ENCODE measurements around the gene MYO1D.

DNA sequence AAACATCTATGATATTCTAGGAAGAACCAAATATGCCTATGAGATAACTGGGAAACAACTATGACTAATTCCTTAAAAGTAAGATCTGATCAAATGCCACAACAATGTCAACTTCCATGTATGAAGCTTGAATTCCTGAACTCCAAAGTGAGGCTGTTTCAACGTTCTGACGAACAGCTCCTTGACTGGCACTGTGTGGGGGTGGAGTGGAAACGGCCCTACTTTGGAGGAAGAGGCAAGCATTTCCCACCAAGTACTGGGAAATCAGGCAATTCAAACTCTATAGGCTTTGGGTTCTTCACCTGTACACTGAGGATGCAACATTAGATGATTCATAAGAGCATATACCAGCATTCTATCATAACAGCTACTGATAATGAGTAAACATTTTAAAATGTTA is 203.0 kb downstream of the MYO1D start:
- TF ChIP-seq, protein P1, sequence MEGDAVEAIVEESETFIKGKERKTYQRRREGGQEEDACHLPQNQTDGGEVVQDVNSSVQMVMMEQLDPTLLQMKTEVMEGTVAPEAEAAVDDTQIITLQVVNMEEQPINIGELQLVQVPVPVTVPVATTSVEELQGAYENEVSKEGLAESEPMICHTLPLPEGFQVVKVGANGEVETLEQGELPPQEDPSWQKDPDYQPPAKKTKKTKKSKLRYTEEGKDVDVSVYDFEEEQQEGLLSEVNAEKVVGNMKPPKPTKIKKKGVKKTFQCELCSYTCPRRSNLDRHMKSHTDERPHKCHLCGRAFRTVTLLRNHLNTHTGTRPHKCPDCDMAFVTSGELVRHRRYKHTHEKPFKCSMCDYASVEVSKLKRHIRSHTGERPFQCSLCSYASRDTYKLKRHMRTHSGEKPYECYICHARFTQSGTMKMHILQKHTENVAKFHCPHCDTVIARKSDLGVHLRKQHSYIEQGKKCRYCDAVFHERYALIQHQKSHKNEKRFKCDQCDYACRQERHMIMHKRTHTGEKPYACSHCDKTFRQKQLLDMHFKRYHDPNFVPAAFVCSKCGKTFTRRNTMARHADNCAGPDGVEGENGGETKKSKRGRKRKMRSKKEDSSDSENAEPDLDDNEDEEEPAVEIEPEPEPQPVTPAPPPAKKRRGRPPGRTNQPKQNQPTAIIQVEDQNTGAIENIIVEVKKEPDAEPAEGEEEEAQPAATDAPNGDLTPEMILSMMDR (IDR thresholded peaks at IDR 0.05; ENCODE audit: low read depth, low read length, missing input control): no peak
- no peak for TF ChIP-seq JUND (IDR thresholded peaks at IDR 0.05)

Measured in liver (tissue), 3 donors.